Left lung (tissue), 10 donors: ENCODE data around the gene TRIM17. TPM values are rescaled to one million over a fixed set of nuclear protein-coding genes. Genes with fewer than 3 reads are reported as not detected.

Experiments used
- ATAC-seq: fragments of 200-7000 bp; cut with Tn5 transposase; one replicate; pipeline ENCODE4 v1.9.1; 2020; ENCODE audit warnings: moderate library complexity
- DNase-seq, 4 donors: peaks; one replicate each; pipeline ENCODE4 v3.0.0-alpha.2; 2013 to 2020
- H3K27ac ChIP-seq, 2 donors: fragments of 200-600 bp; sonication (generic) in 1 of 2; one replicate each; pipeline versions ENCODE4 v1.5.0 to v1.8.0; 2020 to 2021
- H3K27me3 ChIP-seq, 2 donors: fragments of 200-600 bp; sonication (generic) in 1 of 2; one replicate each; pipeline versions ENCODE4 v1.5.0 to v1.8.0; 2020 to 2021
- H3K36me3 ChIP-seq, 2 donors: fragments of 200-600 bp; sonication (generic) in 1 of 2; one replicate each; pipeline versions ENCODE4 v1.5.0 to v1.8.0; 2020 to 2021
- H3K4me1 ChIP-seq, 2 donors: fragments of 200-600 bp; one replicate each; pipeline ENCODE4 v1.8.0; 2021
- H3K4me3 ChIP-seq, 2 donors: fragments of 200-600 bp; sonication (generic) in 1 of 2; one replicate each; pipeline versions ENCODE4 v1.5.0 to v1.8.0; 2020 to 2021; ENCODE audit warnings: mild to moderate bottlenecking in 1 of 2
- H3K9me3 ChIP-seq, 2 donors: fragments of 200-600 bp; sonication (generic) in 1 of 2; one replicate each; pipeline versions ENCODE4 v1.5.0 to v1.8.0; 2020 to 2021
- intact Hi-C, 2 donors: fragments of 100-400 bp; cut with DNase I; formaldehyde crosslinking; loops; one replicate each; pipeline versions ENCODE4 v1.11.2 to v1.14.2; 2022
- polyA plus RNA-seq, 6 donors: library from polyadenylated mRNA; unstranded; fragments of 120-200 nt; gene quantifications; one replicate each; pipeline ENCODE4 v1.2.1, GENCODE V29; 2013; ENCODE audit not compliant: insufficient read length in 6 of 6
- total RNA-seq, 2 donors: library from RNA; stranded (reverse); fragmentation: NEBNext Ultra II Directional; extraction: Animal tissue kit (Norgen Biotek cat#: 25700); gene quantifications; one replicate each; pipeline ENCODE4 v1.2.1, GENCODE V29; 2021
- TF ChIP-seq, protein P1 (sequence below), 2 donors: fragments of 200-600 bp; sonication (generic) in 1 of 2; IDR thresholded peaks; one replicate each; pipeline versions ENCODE4 v1.5.0 to v1.8.0; 2021; ENCODE audit warnings: antibody characterized with exemption in 2 of 2
- donor health status: DM: no; HTN: yes; CAD: no.
- donor health status: DM: no; HTN: no; CAD: no.

The TRIM17 gene
- total and polyA plus RNA-seq, 8 donors = 1.3 to 4.0 (median 3.3) TPM

DNA sequence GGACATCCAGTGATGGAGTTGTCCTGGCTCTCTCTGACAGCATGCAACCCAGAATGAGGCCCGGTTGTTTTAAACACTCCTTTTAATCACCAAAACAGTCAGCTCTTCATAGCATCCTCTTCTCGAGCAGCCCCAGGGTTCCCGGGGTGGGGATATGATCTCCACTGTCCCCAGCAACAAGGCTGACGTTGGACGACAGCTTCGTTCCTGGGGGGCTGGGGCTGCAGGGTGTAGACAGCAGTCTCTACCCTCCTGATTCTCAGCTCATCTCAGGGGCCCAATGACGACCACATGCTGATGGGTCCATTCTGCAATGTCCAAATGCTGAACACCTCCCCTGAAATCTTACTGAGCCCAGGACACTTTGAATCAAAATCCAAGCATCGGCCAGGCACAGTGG lies 37.0 kb downstream of the TRIM17 start:
- H3K4me3 ChIP-seq = no peak overlapping the region
- TF ChIP-seq, protein P1, sequence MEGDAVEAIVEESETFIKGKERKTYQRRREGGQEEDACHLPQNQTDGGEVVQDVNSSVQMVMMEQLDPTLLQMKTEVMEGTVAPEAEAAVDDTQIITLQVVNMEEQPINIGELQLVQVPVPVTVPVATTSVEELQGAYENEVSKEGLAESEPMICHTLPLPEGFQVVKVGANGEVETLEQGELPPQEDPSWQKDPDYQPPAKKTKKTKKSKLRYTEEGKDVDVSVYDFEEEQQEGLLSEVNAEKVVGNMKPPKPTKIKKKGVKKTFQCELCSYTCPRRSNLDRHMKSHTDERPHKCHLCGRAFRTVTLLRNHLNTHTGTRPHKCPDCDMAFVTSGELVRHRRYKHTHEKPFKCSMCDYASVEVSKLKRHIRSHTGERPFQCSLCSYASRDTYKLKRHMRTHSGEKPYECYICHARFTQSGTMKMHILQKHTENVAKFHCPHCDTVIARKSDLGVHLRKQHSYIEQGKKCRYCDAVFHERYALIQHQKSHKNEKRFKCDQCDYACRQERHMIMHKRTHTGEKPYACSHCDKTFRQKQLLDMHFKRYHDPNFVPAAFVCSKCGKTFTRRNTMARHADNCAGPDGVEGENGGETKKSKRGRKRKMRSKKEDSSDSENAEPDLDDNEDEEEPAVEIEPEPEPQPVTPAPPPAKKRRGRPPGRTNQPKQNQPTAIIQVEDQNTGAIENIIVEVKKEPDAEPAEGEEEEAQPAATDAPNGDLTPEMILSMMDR (IDR thresholded peaks at IDR 0.05) = no peak
- no peak for ATAC-seq

DNA sequence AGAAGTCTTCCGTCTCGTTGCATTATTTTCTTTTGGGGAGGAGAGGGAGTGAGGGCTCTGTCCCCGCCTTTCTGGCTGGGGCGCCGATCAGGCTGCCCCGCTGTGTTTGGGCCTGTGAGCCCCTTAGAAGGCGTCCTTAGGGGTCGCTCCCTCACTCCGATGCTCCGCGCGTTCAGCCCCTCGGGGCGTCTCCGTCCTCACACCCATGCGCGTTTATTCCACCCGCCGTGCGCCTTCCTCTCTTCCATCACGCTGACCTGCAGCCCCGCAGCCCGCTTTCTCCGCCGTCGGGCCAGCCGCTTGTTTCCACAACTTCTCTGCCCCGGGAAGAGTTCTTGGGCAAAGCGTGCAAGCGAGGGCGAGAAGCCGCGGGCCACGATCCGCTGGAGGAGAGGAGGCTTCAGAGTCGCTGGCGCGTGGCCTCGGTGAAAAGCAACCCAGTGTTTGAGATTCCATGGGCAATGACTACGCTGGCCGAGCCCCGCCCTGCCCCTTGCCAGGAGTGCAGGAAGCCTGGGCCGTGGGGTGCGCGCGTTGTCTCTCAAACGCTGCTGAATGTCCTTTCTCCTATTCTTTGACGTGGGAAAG lies 37.7 kb downstream of the TRIM17 start:
- TF ChIP-seq, protein P1 (IDR thresholded peaks at IDR 0.05) = no peak
- intact Hi-C loops = no loop called here
- peaks cover 0 to 28% of the 10 kb centered on the region in 2 donors for H3K27me3 ChIP-seq
- peak overlapping the region; percentile 43 to 54 for H3K4me3 ChIP-seq
- no peaks in the 10 kb centered on the region for H3K36me3 ChIP-seq
- peaks cover 0 to 11% of the 10 kb centered on the region in 2 donors for H3K4me1 ChIP-seq
- ATAC-seq (peak; percentile 63), DNase-seq (peak in 1 of 4 donors; percentile 85)
- peak overlapping the region; percentile 42 to 59 for H3K27ac ChIP-seq
- no peaks in the 10 kb centered on the region for H3K9me3 ChIP-seq

More for the DNA sequence above, 37.0 kb downstream of the TRIM17 start:
- DNase-seq = peak in 2 of 4 donors; percentile 18 to 57
- Histone ChIP-seq H3K27me3 (peaks cover 0 to 28% of the 10 kb centered on the region in 2 donors), H3K27ac (no peak overlapping the region), H3K36me3 (no peaks in the 10 kb centered on the region), H3K4me1 (peaks cover 0 to 11% of the 10 kb centered on the region in 2 donors), H3K9me3 (no peaks in the 10 kb centered on the region)
- intact Hi-C loops = no loop called here

DNA sequence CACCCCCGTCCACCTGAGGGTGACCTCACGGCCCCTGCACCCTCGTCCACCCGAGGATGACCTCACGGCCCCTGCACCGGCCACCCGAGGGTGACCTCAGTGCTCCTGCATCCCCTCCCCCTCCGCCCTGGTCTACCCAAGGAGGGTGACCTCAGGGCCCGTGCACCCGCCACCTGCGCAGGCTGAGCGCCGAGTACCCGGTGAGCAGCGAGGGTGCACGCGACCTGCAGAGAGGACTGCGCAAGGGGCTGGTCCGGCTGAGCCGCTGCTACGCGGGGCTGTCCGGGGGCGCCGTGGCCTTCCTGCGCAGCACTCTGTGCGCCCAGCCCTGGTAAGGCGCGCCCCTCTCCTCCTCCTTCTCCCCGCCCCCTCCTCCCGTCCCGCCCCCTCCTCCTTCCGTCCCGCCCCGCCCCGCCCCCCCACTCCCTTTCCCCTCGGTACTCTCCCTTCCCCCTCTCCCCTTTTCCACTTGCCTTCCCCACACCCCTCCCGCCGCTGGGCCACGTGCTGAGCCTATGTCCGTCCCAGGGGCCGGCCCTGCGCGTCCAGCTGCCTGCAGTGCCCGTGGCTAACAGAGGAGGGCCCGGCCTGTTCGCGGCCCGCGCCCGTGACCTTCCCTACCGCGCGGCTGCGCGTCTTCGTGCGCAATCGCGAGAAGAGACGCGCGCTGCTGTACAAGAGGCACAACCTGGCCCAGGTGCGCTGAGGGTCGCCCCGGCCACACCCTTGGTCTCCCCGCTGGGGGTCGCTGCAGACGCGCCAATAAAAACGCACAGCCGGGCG lies 38.4 kb downstream of the TRIM17 start:
- H3K27ac ChIP-seq = peak overlapping the region; percentile 42 to 59
- peak; percentile 80 to 91 (median 84) for DNase-seq

DNA sequence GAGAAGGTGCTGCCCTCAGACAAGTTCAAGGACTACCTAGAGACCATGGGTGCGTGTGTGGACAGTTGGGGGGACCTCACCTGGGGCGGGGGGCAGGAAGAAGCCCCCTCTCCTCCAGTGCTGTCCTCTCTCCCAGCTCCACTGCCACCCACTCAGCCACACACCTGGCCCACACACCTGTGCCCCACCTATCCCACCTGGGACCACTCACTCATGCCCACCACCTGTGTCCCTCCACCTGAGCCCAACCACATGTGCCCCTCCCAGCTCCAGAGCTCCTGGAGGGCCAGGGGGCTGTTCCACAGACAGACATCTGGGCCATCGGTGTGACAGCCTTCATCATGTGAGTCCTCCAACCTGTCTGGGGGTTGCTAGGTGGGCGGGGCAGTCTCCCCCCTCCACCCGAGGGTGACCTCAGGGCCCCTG lies 39.0 kb downstream of the TRIM17 start:
- TF ChIP-seq, protein P1 (IDR thresholded peaks at IDR 0.05) = no peak
- Histone ChIP-seq H3K4me1 (peaks cover 0 to 11% of the 10 kb centered on the region in 2 donors), H3K27ac (no peak overlapping the region), H3K9me3 (no peaks in the 10 kb centered on the region), H3K36me3 (no peaks in the 10 kb centered on the region), H3K27me3 (peaks cover 0 to 28% of the 10 kb centered on the region in 2 donors), H3K4me3 (peak overlapping the region in 1 of 2 donors; percentile 43)
- DNase-seq = no peak
- intact Hi-C loops = no loop called here
- ATAC-seq = no peak

More for the DNA sequence above, 38.4 kb downstream of the TRIM17 start:
- peak; percentile 85 for ATAC-seq
- intact Hi-C loops = no loop called here
- TF ChIP-seq, protein P1 (IDR thresholded peaks at IDR 0.05) = peak; percentile 39 to 44
- Histone ChIP-seq H3K4me3 (peak overlapping the region; percentile 43 to 54), H3K9me3 (no peaks in the 10 kb centered on the region), H3K36me3 (no peaks in the 10 kb centered on the region), H3K27me3 (peaks cover 0 to 28% of the 10 kb centered on the region in 2 donors), H3K4me1 (peaks cover 0 to 11% of the 10 kb centered on the region in 2 donors)
